Fibroblast of pulmonary artery (primary cell): ENCODE results near the gene ZNF467.

ENCODE experiments used
- DNase-seq: peaks from one replicate; pipeline ENCODE4 v3.0.0-alpha.2; 2010; ENCODE audit warnings: low read depth
- H3K4me3 ChIP-seq: replicated peaks from 2 replicates; pipeline ENCODE4 v1.5.1; 2011; ENCODE audit warnings: low read depth, mild to moderate bottlenecking, control low read depth, low read length, moderate library complexity
- TF ChIP-seq, protein P1 (sequence below): IDR thresholded peaks from 2 replicates; pipeline ENCODE4 v1.5.1; 2011; ENCODE audit warnings: mild to moderate bottlenecking, control low read depth, low read length, inconsistent platforms; ENCODE audit errors: missing control alignments

The ZNF467 gene

DNA sequence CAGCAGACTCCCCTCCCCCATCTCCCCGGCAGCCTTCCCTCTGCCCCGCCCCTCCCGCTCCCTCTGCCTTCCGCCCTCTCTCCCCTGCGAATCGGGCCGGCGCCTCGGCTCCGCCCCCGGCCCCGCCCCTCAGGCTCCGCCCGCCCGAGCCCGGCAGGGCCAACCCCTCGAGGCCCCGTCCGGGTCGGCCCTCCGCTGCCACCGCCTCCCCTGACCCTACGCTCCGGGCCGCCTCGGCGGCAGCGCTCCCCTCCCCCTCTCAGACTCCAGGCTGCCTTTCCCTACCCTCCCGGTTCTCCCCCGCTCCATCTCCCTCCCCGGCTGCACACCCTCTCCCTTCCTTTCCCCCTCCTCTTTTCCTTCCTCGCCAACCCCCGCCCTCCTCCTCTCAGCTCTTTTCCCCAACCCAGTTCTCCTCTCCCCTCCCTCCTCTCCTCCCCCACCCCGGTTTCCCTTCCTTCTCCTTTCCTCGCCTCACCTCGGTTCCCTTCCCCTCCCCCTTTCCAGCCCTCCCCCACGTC lies 1.6 kb downstream of the ZNF467 start:
- H3K4me3 ChIP-seq: peak overlapping the region; percentile 80
- TF ChIP-seq, protein P1, sequence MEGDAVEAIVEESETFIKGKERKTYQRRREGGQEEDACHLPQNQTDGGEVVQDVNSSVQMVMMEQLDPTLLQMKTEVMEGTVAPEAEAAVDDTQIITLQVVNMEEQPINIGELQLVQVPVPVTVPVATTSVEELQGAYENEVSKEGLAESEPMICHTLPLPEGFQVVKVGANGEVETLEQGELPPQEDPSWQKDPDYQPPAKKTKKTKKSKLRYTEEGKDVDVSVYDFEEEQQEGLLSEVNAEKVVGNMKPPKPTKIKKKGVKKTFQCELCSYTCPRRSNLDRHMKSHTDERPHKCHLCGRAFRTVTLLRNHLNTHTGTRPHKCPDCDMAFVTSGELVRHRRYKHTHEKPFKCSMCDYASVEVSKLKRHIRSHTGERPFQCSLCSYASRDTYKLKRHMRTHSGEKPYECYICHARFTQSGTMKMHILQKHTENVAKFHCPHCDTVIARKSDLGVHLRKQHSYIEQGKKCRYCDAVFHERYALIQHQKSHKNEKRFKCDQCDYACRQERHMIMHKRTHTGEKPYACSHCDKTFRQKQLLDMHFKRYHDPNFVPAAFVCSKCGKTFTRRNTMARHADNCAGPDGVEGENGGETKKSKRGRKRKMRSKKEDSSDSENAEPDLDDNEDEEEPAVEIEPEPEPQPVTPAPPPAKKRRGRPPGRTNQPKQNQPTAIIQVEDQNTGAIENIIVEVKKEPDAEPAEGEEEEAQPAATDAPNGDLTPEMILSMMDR: no peak
- peak; percentile 99 for DNase-seq

DNA sequence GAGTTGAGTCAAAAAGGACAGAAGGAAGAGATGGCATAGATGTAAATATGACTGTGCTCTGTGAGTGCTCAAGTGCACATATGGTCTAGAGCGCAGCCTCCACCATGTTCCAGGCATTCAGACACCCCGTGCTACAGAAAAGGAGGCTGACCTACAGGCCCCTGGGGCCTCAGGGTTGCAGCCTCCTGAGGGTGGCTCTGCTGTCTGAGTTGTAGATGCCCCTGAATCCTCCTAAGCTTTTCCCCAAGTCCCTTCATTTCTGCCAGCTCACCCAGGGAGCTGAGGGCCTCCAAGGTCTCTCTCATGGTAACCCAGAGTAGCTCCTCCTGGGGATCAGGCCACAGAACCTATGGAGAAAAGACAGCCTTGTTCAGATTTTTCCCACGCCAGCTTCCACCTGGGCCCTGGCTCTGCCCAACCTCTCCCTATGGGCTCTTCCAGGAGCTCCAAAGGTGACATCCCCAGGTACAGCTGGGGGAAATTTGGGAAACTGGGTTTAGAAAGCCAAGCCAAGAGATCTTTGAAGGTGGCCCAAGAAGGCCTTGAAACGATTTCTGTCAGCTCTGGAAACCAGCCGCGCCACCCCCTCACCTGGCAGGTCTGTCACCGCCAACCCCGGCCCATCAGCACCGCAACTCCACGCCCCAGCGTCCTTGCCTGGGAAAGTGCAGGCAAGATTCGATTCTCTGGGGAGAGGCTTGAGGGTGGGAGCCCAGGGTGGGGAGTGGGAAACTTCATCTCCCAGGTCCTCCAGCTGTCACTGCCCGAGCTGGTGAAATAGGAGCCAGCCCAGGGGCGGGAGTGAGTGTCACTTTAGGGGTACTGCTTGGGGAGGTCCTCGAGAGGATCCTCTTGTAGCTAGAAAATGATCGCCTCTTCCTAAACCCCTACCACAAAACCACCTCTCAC lies 2.4 kb downstream of the ZNF467 start:
- no peak for DNase-seq
- H3K4me3 ChIP-seq: peak overlapping the region; percentile 53
- TF ChIP-seq, protein P1: no peak

DNA sequence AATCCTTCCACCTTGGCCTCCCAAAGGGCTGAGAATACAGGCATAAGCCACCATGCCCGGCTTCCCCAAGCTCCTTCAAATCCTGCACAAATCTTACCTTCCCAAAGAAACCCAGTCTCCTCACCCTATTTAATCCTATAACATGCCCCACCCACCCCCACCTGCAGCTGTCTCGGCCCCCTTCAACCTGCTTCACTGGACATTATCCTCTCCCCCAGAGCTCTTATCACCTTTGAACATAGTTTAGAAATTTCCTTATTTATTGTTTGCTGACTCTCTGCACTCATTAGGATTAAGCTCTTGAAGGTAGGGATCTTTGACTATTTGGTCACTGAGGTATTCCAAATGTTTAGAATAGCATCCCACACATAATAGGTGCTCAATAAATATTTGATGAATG lies 3.5 kb downstream of the ZNF467 start:
- H3K4me3 ChIP-seq: no peak overlapping the region
- TF ChIP-seq, protein P1: no peak
- DNase-seq: no peak

DNA sequence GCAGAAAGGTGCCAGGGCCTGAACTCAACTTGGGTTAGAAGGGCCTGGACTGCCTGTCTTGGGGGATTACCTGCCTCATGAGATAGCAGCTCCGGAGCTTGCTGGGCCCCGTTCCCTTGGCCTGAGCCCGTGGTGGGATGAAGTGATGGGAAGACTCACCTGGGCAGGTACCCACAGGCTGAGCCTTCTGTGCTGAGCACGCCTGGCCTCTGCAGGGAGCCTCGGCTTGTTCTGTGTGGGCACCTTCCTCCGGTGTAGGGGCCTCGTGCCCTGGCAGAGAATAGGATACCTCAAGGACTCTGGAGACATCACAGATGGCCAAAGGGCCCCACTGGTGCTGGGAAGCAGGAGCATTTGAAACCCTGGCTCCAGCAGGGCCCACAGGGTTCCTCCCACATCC lies 4.5 kb downstream of the ZNF467 start:
- DNase-seq: no peak
- H3K4me3 ChIP-seq: no peak overlapping the region
- TF ChIP-seq, protein P1: no peak

DNA sequence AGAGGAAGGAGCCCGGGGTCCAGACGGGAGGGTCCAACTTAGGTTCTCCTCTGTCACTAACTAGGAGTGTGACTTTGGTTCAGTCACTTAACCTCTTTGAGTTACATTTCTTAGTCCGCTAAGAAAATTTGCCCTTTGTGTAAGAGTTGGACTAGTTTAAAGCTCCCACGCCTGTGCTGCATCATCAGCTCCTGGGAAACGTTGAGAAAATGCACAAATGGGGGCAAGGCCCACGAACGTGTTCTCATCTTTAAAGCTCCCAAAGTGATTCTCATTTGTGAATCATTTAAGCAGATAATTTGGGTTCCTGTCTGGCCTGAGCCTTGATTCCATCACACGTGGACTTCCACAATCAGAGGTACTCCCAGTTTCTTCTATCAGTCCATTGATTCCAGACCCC lies 6.3 kb downstream of the ZNF467 start:
- DNase-seq: no peak
- TF ChIP-seq, protein P1: no peak

DNA sequence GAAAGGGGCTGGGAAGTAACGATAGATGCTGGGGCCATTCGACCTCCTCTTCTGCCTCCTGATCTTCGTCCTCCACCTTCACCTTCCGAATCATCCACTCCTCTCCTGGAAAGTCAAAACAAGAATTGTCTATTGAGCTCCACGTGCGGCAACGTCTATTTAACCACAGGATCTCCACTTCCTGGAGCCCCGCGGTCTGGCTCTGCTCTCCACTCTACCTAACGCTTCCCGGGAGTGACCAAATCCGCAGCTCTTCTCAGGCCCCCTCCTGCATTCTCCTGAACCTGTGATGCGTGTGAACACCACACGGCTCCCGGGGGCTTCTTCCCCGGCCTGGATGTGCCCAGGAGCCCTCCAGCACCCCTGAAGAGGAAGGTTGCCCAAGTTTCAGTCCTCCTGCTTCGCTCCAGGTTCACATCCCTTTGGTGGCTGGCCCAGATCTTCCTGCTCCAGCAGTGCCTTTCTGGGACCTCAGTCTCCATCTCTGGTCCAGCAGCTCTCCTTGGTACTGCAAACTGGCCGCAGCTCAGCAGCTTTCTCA lies 7.2 kb downstream of the ZNF467 start:
- DNase-seq: no peak
- H3K4me3 ChIP-seq: no peak overlapping the region
- TF ChIP-seq, protein P1: no peak

More for the DNA sequence above, 6.3 kb downstream of the ZNF467 start:
- H3K4me3 ChIP-seq: no peak overlapping the region
